ENCODE results near the gene FOXS1.

DNA sequence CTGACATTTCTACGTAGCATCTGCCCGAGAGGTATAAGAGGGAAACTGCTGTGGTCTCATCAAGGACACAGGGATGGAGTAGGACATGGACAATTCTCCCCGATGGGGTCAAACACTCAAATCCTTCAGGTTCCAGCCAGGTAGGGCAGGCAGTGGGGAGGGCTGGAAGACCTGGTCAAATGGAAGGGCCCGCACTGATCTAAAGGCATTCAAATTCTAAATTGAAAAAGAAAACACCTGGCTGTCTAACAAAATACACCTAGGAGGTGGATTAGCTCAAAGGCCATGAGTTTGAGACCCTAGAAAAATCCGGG is 16.7 kb upstream of the FOXS1 start:
- no peak for TF ChIP-seq POLR2AphosphoS5 (IDR thresholded peaks at IDR 0.05)
- TF ChIP-seq, protein P1, sequence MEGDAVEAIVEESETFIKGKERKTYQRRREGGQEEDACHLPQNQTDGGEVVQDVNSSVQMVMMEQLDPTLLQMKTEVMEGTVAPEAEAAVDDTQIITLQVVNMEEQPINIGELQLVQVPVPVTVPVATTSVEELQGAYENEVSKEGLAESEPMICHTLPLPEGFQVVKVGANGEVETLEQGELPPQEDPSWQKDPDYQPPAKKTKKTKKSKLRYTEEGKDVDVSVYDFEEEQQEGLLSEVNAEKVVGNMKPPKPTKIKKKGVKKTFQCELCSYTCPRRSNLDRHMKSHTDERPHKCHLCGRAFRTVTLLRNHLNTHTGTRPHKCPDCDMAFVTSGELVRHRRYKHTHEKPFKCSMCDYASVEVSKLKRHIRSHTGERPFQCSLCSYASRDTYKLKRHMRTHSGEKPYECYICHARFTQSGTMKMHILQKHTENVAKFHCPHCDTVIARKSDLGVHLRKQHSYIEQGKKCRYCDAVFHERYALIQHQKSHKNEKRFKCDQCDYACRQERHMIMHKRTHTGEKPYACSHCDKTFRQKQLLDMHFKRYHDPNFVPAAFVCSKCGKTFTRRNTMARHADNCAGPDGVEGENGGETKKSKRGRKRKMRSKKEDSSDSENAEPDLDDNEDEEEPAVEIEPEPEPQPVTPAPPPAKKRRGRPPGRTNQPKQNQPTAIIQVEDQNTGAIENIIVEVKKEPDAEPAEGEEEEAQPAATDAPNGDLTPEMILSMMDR (IDR thresholded peaks at IDR 0.05) = no peak
- no peak for TF ChIP-seq POLR2A (IDR thresholded peaks at IDR 0.05)
